ENCODE data around the gene TEKT3. TPM values are rescaled to one million over a fixed set of nuclear protein-coding genes. Genes with fewer than 3 reads are reported as not detected.

TEKT3 gene
- total and polyA plus RNA-seq, 8 donors = 0.41 to 3.6 (median 2.9) TPM

GRCh38 chr17:15263206-15263579, 78.2 kb downstream of the TEKT3 start:
- intact Hi-C loops (cut with DNase I) = loop anchor here in 1 of 2 donors (5.0 kb wide), 1 partner anchor 239 kb away; no protein-coding TSS in a partner anchor
- ATAC-seq = peak; percentile 18
- Histone ChIP-seq H3K4me3 (peak overlapping the region; percentile 44 to 47), H3K27me3 (peaks cover 0 to 66% of the 10 kb centered on the region in 2 donors), H3K9me3 (no peaks in the 10 kb centered on the region), H3K36me3 (peaks cover 0 to 5% of the 10 kb centered on the region in 2 donors), H3K27ac (peak overlapping the region; percentile 69 to 93), H3K4me1 (peaks cover 0 to 46% of the 10 kb centered on the region in 2 donors)
- DNase-seq = peak in 3 of 4 donors; percentile 59 to 78 (median 70)
- no peak for TF ChIP-seq CTCF (IDR thresholded peaks at IDR 0.05)

- Histone ChIP-seq H3K4me1 (peaks cover 0 to 52% of the 10 kb centered on the region in 2 donors), H3K9me3 (no peaks in the 10 kb centered on the region), H3K27ac (peak overlapping the region; percentile 69 to 93), H3K36me3 (peaks cover 0 to 8% of the 10 kb centered on the region in 2 donors), H3K27me3 (peaks cover 0 to 66% of the 10 kb centered on the region in 2 donors), H3K4me3 (peak overlapping the region; percentile 44 to 47)
- no peak for TF ChIP-seq CTCF (IDR thresholded peaks at IDR 0.05)
- ATAC-seq = peak; percentile 78
- DNase-seq = peak; percentile 86 to 96 (median 89)
- intact Hi-C loops (cut with DNase I) = loop anchor here in 1 of 2 donors (5.0 kb wide), 1 partner anchor 240 kb away; no protein-coding TSS in a partner anchor
These were observed 78.8 kb downstream of the TEKT3 start for GRCh38 chr17:15262291-15263205.

GRCh38 chr17:15261802-15262290, 79.6 kb downstream of the TEKT3 start:
- ATAC-seq = no peak
- no peak for DNase-seq
- intact Hi-C loops (cut with DNase I) = loop anchor here in 1 of 2 donors (5.0 kb wide), 1 partner anchor 240 kb away; no protein-coding TSS in a partner anchor
- peak overlapping the region; percentile 44 to 47 for H3K4me3 ChIP-seq
- no peaks in the 10 kb centered on the region for H3K9me3 ChIP-seq
- H3K4me1 ChIP-seq = peaks cover 4 to 59% of the 10 kb centered on the region in 2 donors
- H3K27me3 ChIP-seq = peaks cover 0 to 69% of the 10 kb centered on the region in 2 donors
- no peak for TF ChIP-seq CTCF (IDR thresholded peaks at IDR 0.05)
- peaks cover 0 to 9% of the 10 kb centered on the region in 2 donors for H3K36me3 ChIP-seq
- H3K27ac ChIP-seq = peak overlapping the region; percentile 69 to 93

GRCh38 chr17:15261258-15261801, 80.1 kb downstream of the TEKT3 start:
- intact Hi-C loops (cut with DNase I) = loop anchor here in 1 of 2 donors (5.0 kb wide), 1 partner anchor 241 kb away; no protein-coding TSS in a partner anchor
- peak overlapping the region; percentile 69 to 93 for H3K27ac ChIP-seq
- ATAC-seq = peak; percentile 17
- DNase-seq = peak in 2 of 4 donors; percentile 36 to 51
- peaks cover 0 to 14% of the 10 kb centered on the region in 2 donors for H3K36me3 ChIP-seq
- H3K4me1 ChIP-seq = peaks cover 4 to 64% of the 10 kb centered on the region in 2 donors
- H3K27me3 ChIP-seq = peaks cover 0 to 71% of the 10 kb centered on the region in 2 donors
- H3K9me3 ChIP-seq = no peaks in the 10 kb centered on the region
- TF ChIP-seq CTCF (IDR thresholded peaks at IDR 0.05) = no peak
- H3K4me3 ChIP-seq = peak overlapping the region; percentile 44 to 47

Measured in left lung (tissue), 10 donors.